Epithelial cell of proximal tubule (primary cell): ENCODE measurements around the gene PRKCE. TPM values are rescaled to one million over a fixed set of nuclear protein-coding genes. Genes with fewer than 3 reads are reported as not detected.

ENCODE experiments used
- DNase-seq: peaks from one replicate; pipeline ENCODE4 v3.0.0-alpha.2; 2011; ENCODE audit warnings: low read depth
- H3K4me3 ChIP-seq: 2 replicates; pipeline ENCODE4 v1.5.1; 2011; ENCODE audit warnings: low read depth, mild to moderate bottlenecking, low read length
- CTCF ChIP-seq: conservative IDR thresholded peaks from 2 replicates; pipeline ENCODE4 v1.5.1; 2012; ENCODE audit warnings: low read depth, mild to moderate bottlenecking, low read length
- total RNA-seq: library from RNA; depleted of rRNA; stranded (reverse); fragments of >200 nt; gene quantifications from 2 replicates; pipeline ENCODE4 v1.2.3, GENCODE V29; 2015

The PRKCE gene
- total RNA-seq, 1 donor from 2014 or later = 2.5 TPM

- no peak overlapping the region for H3K4me3 ChIP-seq
- no peak for DNase-seq
- TF ChIP-seq CTCF = no peak
These were observed 371.8 kb downstream of the PRKCE start for GRCh38 chr2:46023165-46023854.

GRCh38 chr2:46024146-46024779 is 372.8 kb downstream of the PRKCE start:
- H3K4me3 ChIP-seq = no peak overlapping the region
- DNase-seq = no peak
- TF ChIP-seq CTCF = no peak

- DNase-seq = no peak
- no peak overlapping the region for H3K4me3 ChIP-seq
- no peak for TF ChIP-seq CTCF
These were observed 373.6 kb downstream of the PRKCE start for GRCh38 chr2:46025081-46025480.

GRCh38 chr2:46025676-46026075 is 374.2 kb downstream of the PRKCE start:
- no peak for TF ChIP-seq CTCF
- H3K4me3 ChIP-seq = no peak overlapping the region
- no peak for DNase-seq

- TF ChIP-seq CTCF = no peak
- no peak overlapping the region for H3K4me3 ChIP-seq
- no peak for DNase-seq
These were observed 375.0 kb downstream of the PRKCE start for GRCh38 chr2:46026431-46026830.

GRCh38 chr2:46029332-46029811 is 377.9 kb downstream of the PRKCE start:
- no peak overlapping the region for H3K4me3 ChIP-seq
- peak; percentile 34 for TF ChIP-seq CTCF

More at GRCh38 chr2:46029332-46029811, 377.9 kb downstream of the PRKCE start:
- DNase-seq = peak; percentile 25
